Epidermal melanocyte (primary cell): ENCODE results near the gene TMEM134.
A peak's percentile ranks its signal among the peaks of the same experiment; 100 is the strongest.
"Not testable (repeated sequence)": the region's sequence is repeated elsewhere in the genome, so short reads cannot be mapped to it uniquely, and the experiment has no call there.

Experiments used
- DNase-seq: peaks from one replicate; pipeline ENCODE4 v3.0.0; 2011; ENCODE audit warnings: low spot score; ENCODE audit not compliant: insufficient read length

The TMEM134 gene

GRCh38 chr11:67438158-67438902, 30.7 kb downstream of the TMEM134 start:
- DNase-seq: no peak

GRCh38 chr11:67437809-67438157, 31.3 kb downstream of the TMEM134 start:
- DNase-seq: no peak

GRCh38 chr11:67437082-67437808, 31.8 kb downstream of the TMEM134 start, which contains the start of gene PTPRCAP:
TSS of gene PTPRCAP (minus strand) at chr11:67437682. CDS start at chr11:67437619, 63 bp downstream.
- no peak for DNase-seq

GRCh38 chr11:67436459-67437081, 32.5 kb downstream of the TMEM134 start:
- no peak for DNase-seq

GRCh38 chr11:67435727-67436458, 33.2 kb downstream of the TMEM134 start:
- DNase-seq: no peak

GRCh38 chr11:67435031-67435726, 33.9 kb downstream of the TMEM134 start:
- no peak for DNase-seq

- no peak for DNase-seq
These were observed 34.6 kb downstream of the TMEM134 start for GRCh38 chr11:67434395-67434881.

- no peak for DNase-seq
These were observed 35.3 kb downstream of the TMEM134 start for GRCh38 chr11:67433536-67434394.

GRCh38 chr11:67432655-67433349, 36.2 kb downstream of the TMEM134 start:
- no peak for DNase-seq

GRCh38 chr11:67431346-67432249, 37.5 kb downstream of the TMEM134 start:
- DNase-seq: no peak

GRCh38 chr11:67429722-67430121, 39.3 kb downstream of the TMEM134 start:
- DNase-seq: no peak

GRCh38 chr11:67429038-67429668, 39.9 kb downstream of the TMEM134 start:
- no peak for DNase-seq

- peak; percentile 100 for DNase-seq
These were observed 40.7 kb downstream of the TMEM134 start, which contains the start of gene RPS6KB2 for GRCh38 chr11:67428052-67429001. TSS of gene RPS6KB2 (plus strand) at chr11:67428494. CDS start at chr11:67428546, 52 bp downstream.

- not testable (repeated sequence) for DNase-seq
These were observed 41.6 kb downstream of the TMEM134 start for GRCh38 chr11:67427364-67427859.

GRCh38 chr11:67423891-67424613, 45.0 kb downstream of the TMEM134 start:
- DNase-seq: no peak

GRCh38 chr11:67423466-67423865, 45.6 kb downstream of the TMEM134 start:
- no peak for DNase-seq
